HL-60 (cell line): ENCODE results near the gene IL36G.

ENCODE experiments used
- DNase-seq, 2 experiments: peaks; one replicate each; pipeline ENCODE4 v3.0.0-alpha.2; 2010 to 2020; ENCODE audit warnings: low read depth in 1 of 2, low spot score in 1 of 2
- H3K27ac ChIP-seq: fragments of 250-450 bp; sonication (Bioruptor Pico); replicated peaks from 2 replicates; pipeline ENCODE4 v1.5.1; 2020; ENCODE audit warnings: mild to moderate bottlenecking, moderate library complexity
- H3K27me3 ChIP-seq: fragments of 250-450 bp; sonication (Bioruptor Pico); 2 replicates; pipeline ENCODE4 v1.5.1; 2021; ENCODE audit warnings: mild to moderate bottlenecking, moderate library complexity; ENCODE audit not compliant: insufficient read depth, poor library complexity, severe bottlenecking
- H3K4me3 ChIP-seq: replicated peaks from 2 replicates; pipeline ENCODE4 v1.5.1; 2011; ENCODE audit warnings: mild to moderate bottlenecking, control low read depth, low read length; ENCODE audit not compliant: insufficient read depth
- GABPA ChIP-seq: IDR thresholded peaks from 2 replicates; pipeline ENCODE4 v1.6.1; 2012; ENCODE audit warnings: low read depth
- POLR2AphosphoS5 ChIP-seq: IDR thresholded peaks from 2 replicates; pipeline ENCODE4 v1.6.1; 2012; ENCODE audit warnings: low read depth
- SPI1 ChIP-seq: IDR thresholded peaks from 2 replicates; pipeline ENCODE4 v1.6.1; 2012; ENCODE audit warnings: low read depth, mild to moderate bottlenecking, borderline replicate concordance
- TF ChIP-seq, protein P1 (sequence below): IDR thresholded peaks from one replicate; pipeline ENCODE4 v1.5.1; 2011; ENCODE audit warnings: low read length, control low read depth, inconsistent platforms; ENCODE audit not compliant: insufficient read depth
- TF ChIP-seq, protein P2 (sequence below): IDR thresholded peaks from 2 replicates; pipeline ENCODE4 v1.6.1; 2012; ENCODE audit warnings: low read depth; ENCODE audit not compliant: insufficient replicate concordance

The IL36G gene

DNA sequence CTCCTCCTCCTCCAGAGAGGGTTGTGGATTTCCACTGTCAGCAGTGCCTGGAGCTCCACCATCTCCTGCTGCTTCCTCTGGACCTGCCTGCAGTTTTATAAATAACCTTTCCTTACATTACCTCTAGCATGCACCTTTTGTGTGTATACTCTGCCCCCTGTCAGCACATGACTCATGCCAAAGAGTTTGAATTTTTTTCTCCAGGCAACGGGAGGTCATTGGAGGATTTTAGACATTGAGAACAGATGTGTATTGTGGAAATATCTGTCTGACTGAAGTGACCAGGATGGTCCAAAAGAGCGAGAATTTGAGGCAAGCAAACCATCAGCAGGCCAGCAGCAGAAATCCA lies 35.2 kb upstream of the IL36G start:
- H3K27ac ChIP-seq: no peak overlapping the region
- H3K27me3 ChIP-seq: no peaks in the 10 kb centered on the region
- H3K4me3 ChIP-seq: no peak overlapping the region
- no peak for DNase-seq
- TF ChIP-seq, protein P1, sequence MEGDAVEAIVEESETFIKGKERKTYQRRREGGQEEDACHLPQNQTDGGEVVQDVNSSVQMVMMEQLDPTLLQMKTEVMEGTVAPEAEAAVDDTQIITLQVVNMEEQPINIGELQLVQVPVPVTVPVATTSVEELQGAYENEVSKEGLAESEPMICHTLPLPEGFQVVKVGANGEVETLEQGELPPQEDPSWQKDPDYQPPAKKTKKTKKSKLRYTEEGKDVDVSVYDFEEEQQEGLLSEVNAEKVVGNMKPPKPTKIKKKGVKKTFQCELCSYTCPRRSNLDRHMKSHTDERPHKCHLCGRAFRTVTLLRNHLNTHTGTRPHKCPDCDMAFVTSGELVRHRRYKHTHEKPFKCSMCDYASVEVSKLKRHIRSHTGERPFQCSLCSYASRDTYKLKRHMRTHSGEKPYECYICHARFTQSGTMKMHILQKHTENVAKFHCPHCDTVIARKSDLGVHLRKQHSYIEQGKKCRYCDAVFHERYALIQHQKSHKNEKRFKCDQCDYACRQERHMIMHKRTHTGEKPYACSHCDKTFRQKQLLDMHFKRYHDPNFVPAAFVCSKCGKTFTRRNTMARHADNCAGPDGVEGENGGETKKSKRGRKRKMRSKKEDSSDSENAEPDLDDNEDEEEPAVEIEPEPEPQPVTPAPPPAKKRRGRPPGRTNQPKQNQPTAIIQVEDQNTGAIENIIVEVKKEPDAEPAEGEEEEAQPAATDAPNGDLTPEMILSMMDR: no peak
- no peak for TF ChIP-seq SPI1
- TF ChIP-seq POLR2AphosphoS5: no peak
- TF ChIP-seq, protein P2, sequence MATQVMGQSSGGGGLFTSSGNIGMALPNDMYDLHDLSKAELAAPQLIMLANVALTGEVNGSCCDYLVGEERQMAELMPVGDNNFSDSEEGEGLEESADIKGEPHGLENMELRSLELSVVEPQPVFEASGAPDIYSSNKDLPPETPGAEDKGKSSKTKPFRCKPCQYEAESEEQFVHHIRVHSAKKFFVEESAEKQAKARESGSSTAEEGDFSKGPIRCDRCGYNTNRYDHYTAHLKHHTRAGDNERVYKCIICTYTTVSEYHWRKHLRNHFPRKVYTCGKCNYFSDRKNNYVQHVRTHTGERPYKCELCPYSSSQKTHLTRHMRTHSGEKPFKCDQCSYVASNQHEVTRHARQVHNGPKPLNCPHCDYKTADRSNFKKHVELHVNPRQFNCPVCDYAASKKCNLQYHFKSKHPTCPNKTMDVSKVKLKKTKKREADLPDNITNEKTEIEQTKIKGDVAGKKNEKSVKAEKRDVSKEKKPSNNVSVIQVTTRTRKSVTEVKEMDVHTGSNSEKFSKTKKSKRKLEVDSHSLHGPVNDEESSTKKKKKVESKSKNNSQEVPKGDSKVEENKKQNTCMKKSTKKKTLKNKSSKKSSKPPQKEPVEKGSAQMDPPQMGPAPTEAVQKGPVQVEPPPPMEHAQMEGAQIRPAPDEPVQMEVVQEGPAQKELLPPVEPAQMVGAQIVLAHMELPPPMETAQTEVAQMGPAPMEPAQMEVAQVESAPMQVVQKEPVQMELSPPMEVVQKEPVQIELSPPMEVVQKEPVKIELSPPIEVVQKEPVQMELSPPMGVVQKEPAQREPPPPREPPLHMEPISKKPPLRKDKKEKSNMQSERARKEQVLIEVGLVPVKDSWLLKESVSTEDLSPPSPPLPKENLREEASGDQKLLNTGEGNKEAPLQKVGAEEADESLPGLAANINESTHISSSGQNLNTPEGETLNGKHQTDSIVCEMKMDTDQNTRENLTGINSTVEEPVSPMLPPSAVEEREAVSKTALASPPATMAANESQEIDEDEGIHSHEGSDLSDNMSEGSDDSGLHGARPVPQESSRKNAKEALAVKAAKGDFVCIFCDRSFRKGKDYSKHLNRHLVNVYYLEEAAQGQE: no peak
- no peak for TF ChIP-seq GABPA

GRCh38 chr2:112944971-112945370 lies 32.8 kb upstream of the IL36G start:
- TF ChIP-seq, protein P1: no peak
- TF ChIP-seq GABPA (no peak), SPI1 (no peak), POLR2AphosphoS5 (no peak)
- TF ChIP-seq, protein P2: no peak
- DNase-seq: no peak
- no peak overlapping the region for H3K4me3 ChIP-seq
- H3K27me3 ChIP-seq: no peaks in the 10 kb centered on the region
- H3K27ac ChIP-seq: no peak overlapping the region

DNA sequence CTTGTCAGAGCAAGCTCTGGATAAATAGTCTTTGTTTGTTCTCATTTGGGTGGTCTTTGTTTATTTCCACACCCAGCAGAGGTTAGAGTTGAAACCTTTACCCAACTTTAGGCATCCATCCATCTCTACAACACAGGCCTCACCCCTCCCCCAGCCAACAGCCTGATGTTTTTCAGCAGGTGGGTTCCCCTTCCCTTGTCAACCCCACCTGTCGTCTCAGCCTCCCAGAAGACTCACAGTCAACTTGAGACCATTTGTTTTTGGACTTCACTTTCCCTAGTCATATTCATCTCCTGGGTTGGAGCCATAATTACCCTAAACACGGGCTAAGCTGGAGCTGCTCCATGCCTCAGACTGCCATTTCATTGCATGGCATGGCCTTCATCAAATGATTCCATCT lies 31.7 kb upstream of the IL36G start:
- no peak for DNase-seq
- H3K27ac ChIP-seq: no peak overlapping the region
- H3K4me3 ChIP-seq: no peak overlapping the region
- no peaks in the 10 kb centered on the region for H3K27me3 ChIP-seq
- TF ChIP-seq GABPA (no peak), POLR2AphosphoS5 (no peak), SPI1 (no peak)
- TF ChIP-seq, protein P1: no peak
- TF ChIP-seq, protein P2: no peak
